RCC 7860 (cell line): Measurements from ENCODE around the gene CDKL1.
"Not testable (repeated sequence)": the region's sequence is repeated elsewhere in the genome, so short reads cannot be mapped to it uniquely, and the experiment has no call there.

Source experiments
- DNase-seq: peaks from one replicate; pipeline ENCODE4 v3.0.0-alpha.2; 2015; ENCODE audit warnings: low spot score
- FAIRE-seq: peaks from 2 replicates; lab custom pipeline; 2012; peaks lifted over from hg19 to GRCh38; lab: Jason Lieb, UNC

The CDKL1 gene

GRCh38 chr14:50388256-50388931, 8.3 kb downstream of the CDKL1 start:
- FAIRE-seq (no peak), DNase-seq (no peak)

DNA sequence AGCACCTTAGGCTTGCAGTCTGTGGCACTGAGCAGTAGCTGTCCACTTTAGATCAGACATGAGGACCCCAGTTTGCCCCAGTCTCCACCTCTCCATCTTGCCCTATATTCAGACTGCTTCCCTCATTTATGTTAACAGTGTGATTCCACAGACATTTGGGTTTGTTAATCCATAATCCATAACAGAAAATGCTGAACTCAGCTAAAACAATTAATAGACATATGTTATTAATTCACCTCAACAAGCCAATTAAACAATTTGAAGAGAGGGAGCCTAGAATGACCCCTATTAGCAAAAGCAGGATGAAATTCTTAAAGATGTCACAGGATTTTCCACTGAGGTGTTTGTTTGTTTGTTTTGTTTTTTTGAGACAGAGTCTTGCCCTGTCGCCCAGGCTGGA, 9.1 kb downstream of the CDKL1 start:
- FAIRE-seq: no peak
- no peak for DNase-seq

DNA sequence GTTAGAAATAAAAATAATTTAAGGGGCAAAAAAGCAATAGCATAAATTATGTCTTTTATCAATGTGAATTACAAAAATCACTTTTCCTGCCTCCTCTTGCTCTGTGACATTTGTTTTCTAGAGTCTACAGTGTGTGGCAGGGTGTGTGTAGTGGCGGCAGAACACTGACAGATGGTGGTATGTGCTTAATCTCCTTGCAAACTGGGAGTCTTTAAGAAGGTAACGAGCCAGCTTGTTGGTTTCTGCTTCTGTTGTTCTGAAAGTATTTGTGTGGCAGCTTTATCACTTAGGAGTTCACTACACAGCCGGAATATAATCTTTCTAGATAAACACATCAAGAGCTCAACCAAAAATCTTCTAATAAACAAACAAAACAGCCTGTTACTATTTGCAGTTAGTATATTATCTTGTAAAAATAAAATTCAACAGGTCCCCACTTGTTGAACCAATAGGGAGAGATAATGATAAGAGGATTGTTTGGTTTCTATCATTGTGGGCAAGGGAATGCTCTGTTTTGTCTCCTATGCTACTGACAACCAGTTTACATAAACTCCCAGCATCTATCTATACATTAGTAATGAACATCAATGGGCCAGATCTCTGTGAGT, 13.0 kb downstream of the CDKL1 start:
- FAIRE-seq (no peak), DNase-seq (no peak)

DNA sequence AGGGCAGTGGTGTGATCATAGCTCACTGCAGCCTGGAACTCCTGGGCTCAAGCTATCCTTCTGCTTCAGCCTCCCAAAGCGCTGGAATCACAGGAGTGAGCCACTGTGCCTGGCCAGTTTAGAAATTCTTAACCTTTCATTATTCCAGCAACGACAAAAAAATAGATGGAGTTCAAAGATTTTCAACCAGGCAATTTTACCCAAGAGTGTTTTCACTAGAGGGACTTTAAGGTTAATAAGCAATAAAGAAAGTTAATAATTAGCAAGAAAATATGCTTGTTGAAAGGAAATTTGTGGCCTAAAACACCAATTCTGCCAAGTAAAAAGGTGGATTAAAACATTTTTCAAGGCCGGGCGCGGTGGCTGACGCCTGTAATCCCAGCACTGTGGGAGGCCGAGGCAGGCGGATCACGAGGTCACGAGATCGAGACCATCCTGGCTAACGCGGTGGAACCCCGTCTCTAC, 14.8 kb downstream of the CDKL1 start:
- FAIRE-seq: no peak
- no peak for DNase-seq

- DNase-seq: no peak
- FAIRE-seq: no peak
Observed at GRCh38 chr14:50381008-50381407, 15.7 kb downstream of the CDKL1 start.

DNA sequence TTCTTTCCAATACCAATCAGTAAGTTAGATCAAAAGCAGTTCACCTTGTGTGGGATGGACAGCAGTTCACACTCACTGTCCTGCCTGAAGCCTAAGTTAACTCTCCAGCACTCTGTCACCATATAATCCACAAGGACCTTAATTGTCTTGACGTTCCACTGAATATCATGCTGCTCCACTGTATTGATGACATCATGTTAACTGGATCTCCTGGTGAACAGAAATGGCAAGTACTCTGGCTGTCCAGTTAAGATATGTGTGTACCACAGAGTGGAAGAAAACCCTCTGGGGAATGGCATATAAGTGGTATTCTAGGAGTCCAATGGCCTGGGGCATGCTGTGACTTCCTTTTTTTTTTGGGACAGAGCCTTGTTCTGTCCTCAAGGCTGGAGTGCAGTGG, 16.2 kb downstream of the CDKL1 start:
- FAIRE-seq (no peak), DNase-seq (no peak)

- DNase-seq (no peak), FAIRE-seq (no peak)
Observed at GRCh38 chr14:50379563-50379962, 17.1 kb downstream of the CDKL1 start.

- FAIRE-seq (no peak), DNase-seq (no peak)
Observed at GRCh38 chr14:50377550-50378085, 19.1 kb downstream of the CDKL1 start.

GRCh38 chr14:50375760-50376159, 20.9 kb downstream of the CDKL1 start:
- DNase-seq (no peak), FAIRE-seq (no peak)

DNA sequence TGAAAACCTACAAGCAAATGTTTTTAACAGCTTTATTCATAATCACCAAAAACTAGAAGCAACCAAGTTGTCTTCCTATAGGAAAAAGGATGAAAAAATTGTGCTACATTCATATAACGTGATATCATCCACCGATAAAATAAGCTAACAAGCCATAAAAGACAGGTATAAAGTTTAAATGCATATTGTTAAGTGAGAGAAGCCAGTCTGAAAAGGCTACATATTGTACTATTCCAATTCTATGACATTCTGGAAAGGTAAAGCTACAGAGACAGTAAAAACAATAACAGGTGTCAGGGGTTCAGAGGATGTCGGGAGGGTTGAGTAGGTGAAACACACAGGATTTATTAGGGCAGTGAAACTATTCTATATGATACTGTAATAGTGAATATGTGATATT, 22.7 kb downstream of the CDKL1 start:
- DNase-seq (no peak), FAIRE-seq (no peak)

DNA sequence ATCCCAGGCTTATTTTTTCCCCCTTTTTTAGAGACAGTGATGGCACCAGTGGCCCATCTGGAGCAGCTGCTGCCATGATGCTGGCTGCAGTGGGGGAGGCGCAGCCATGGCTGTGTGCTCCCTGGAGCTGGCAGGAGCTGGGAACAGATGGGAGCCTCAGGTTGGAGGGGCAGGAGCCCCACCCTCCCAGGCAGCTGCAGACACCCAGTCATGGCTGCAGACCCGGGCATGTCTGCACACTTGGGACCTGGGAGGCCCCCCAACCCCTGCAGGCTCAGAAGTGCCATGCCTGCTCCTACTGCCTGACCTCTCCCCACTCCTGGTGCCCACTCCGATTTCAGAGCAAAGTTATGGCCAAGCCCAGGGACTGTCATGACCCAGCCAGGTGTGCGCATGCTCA, 25.1 kb downstream of the CDKL1 start:
- DNase-seq: no peak
- no peak for FAIRE-seq

DNA sequence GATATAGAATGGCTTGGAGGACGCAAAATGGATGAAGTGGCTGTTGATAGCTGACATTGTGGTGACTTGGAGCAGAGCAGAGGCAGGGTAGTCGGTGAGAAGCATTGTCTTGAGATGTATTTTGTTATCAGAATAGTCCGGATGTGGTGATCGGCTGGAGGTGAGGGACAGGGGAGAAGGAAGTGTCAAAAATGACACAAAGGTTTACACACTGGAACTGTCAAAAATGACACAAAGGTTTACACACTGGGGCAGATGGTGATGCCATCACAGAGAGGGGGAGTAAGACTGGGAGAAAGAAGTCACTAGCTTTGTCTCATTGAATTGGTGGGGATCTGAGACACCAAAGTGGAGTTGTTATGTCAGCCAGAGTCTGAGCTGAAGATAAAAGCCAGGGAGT, 30.1 kb downstream of the CDKL1 start:
- no peak for DNase-seq
- FAIRE-seq: no peak

DNA sequence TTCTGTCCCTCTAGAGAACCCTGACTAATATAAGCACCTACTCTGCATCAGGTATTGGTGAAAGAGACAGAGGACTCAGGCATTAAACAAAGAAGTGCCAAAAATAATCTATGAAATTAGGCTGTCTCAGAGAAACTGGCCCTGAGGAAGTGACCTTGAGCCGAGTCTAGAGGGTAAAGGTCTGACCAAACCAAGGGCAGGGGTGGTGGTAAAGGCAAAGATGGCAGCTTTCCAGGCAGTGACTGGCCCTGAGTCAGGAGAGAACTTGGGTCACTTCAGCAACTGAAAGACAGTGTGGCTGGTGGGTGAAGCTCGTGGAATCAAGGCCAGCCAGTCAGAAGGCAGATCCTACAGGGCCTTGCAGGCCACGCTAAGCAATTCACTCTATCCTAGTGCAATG, 30.6 kb downstream of the CDKL1 start:
- FAIRE-seq (no peak), DNase-seq (no peak)

- not testable (repeated sequence) for FAIRE-seq
Observed at GRCh38 chr14:50365572-50365971, 31.1 kb downstream of the CDKL1 start.

GRCh38 chr14:50364792-50365191, 31.9 kb downstream of the CDKL1 start:
- FAIRE-seq: no peak
- DNase-seq: no peak

More at GRCh38 chr14:50365572-50365971, 31.1 kb downstream of the CDKL1 start:
- not testable (repeated sequence) for DNase-seq

DNA sequence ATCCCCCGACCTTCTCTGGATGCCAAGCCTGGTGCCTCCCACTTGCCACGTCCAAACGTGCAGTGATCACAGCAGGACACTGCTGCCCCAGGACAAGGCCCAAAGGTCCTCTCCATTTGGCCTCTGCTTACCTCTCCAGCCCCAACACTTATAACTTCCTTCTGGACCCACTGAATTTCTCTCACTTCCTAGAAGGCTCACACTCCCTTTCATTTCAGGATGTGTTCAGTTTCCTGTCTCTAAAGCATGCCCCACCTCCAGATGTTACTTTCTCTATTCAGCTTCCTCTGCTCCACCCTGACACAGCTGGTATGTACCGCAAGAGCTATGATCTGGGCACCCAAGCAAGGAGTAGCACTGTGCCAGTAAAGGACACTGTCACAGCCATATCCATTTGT, 33.0 kb downstream of the CDKL1 start:
- no peak for FAIRE-seq
- no peak for DNase-seq

- DNase-seq: no peak
- FAIRE-seq: no peak
Observed at GRCh38 chr14:50362764-50363713, 33.6 kb downstream of the CDKL1 start.

DNA sequence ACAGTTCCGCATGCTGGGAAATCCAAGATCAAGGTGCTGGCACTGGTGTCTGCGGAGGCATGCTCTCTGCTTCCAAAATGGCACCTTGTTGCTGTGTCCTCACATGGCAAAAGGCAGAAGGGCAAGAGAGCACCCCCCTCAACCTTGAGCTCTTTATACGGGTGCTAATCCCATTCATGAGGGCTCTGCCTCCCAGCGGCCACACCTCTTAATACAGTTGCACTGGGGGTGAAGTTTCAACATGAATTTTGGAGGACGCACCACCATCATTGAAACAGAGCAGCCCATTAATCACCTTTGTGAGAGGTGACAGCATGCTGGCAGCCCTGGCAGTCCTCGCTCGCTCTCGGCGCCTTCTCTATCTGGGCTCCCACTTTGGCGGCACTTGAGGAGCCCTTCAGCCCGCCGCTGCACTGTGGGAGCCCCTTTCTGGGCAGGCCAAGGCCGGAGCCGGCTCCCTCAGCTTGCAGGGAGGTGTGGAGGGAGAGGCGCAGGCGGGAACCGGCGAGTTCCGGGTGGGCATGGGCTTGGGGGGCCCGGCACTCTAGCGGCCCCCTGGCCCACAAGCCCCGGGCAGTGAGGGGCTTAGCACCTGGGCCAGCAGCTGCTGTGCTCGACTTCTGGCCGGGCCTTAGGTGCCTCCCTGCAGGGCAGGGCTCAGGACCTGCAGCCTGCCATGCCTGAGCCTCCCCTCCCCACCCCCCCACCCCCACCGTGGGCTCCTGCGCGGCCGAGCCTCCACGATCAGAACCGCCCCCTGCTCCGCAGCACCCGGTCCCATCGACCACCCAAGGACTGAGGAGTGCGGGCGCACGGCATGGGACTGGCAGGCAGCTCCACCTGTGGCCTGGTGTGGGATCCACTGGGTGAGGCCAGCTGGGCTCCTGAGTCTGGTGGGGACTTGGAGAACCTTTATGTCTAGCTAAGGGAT, 34.9 kb downstream of the CDKL1 start:
- DNase-seq, FAIRE-seq: not testable (repeated sequence)

DNA sequence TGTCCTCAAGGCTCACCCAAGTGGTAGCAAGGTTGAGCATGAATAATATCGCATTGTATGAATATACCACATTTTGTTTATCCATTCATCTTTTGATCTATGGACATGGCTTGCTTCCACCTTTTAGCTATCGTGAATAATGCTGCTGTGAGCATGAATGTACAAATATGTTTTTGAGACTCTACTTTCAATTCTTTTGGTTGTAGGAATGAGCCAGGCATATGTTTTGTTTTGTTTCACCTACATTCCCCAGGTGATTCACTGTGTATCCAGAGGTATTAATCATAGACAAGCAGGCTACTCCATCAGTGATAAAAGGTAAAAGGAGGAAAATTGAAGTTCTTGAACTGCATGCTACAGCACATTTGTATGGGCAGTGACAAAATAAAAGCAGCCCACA, 35.8 kb downstream of the CDKL1 start:
- DNase-seq (no peak), FAIRE-seq (no peak)

DNA sequence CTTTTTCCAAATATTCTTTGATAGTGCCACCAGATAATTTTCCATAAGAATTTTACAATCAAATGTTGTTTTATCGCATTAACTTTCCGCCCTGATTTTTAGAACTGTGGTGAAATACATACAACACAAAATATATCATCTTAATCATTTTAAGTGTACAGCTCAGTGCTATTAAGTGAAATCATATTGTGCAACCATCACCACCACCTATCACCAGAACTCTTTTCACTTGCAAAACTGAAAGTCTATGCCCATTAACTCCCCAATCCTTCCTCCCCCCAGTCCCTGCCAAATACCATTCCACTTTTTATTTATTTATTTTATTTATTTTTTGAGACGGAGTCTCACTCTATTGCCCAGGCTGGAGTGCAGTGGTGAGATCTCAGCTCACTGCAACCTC, 36.6 kb downstream of the CDKL1 start:
- FAIRE-seq (no peak), DNase-seq (no peak)
